HepG2 (cell line): ENCODE data around the gene RBM47. TPM values are rescaled to one million over a fixed set of nuclear protein-coding genes. Genes with fewer than 3 reads are reported as not detected.
A peak's percentile ranks its signal among the peaks of the same experiment; 100 is the strongest.

Experiments used
- DMAP1 ChIP-seq: IDR thresholded peaks from 2 replicates; pipeline ENCODE4 v1.6.1; 2016
- FIP1L1 ChIP-seq: fragments of 200-400 bp; formaldehyde crosslinking; IDR thresholded peaks from 2 replicates; pipeline ENCODE4 v1.6.1; 2018; ENCODE audit warnings: low read depth, mild to moderate bottlenecking, low read length, moderate library complexity, borderline replicate concordance; ENCODE audit not compliant: insufficient read depth
- FOXJ3 ChIP-seq: sonication (generic); formaldehyde crosslinking; IDR thresholded peaks from 2 replicates; pipeline ENCODE4 v1.4.0; 2020; ENCODE audit warnings: missing genetic modification reagents, mild to moderate bottlenecking, borderline replicate concordance
- MATR3 ChIP-seq: sonication (generic); formaldehyde crosslinking; IDR thresholded peaks from 2 replicates; pipeline ENCODE4 v1.4.0; 2020; ENCODE audit warnings: missing genetic modification reagents
- MED8 ChIP-seq: sonication (generic); formaldehyde crosslinking; IDR thresholded peaks from 2 replicates; pipeline ENCODE4 v1.8.1; 2023; ENCODE audit warnings: mild to moderate bottlenecking, missing genetic modification reagents; ENCODE audit not compliant: insufficient replicate concordance
- NFATC3 ChIP-seq: sonication (generic); formaldehyde crosslinking; IDR thresholded peaks from 2 replicates; pipeline ENCODE4 v1.5.1; 2020; ENCODE audit warnings: mild to moderate bottlenecking, missing genetic modification reagents
- SMAD3 ChIP-seq: sonication (generic); formaldehyde crosslinking; IDR thresholded peaks from 2 replicates; pipeline ENCODE4 v1.4.0; 2020; ENCODE audit warnings: missing genetic modification reagents
- SOX13 ChIP-seq, 3 experiments: fragments of 450-650 bp in 1 of 3; sonication (generic) in 1 of 3; formaldehyde crosslinking in 1 of 3; IDR thresholded peaks in 2 of 3; conservative IDR thresholded peaks in 1 of 3; 2 replicates each; pipeline versions ENCODE4 v1.5.0 to v1.6.1; 2016 to 2020; ENCODE audit warnings: antibody characterized with exemption in 1 of 3, mild to moderate bottlenecking in 1 of 3, missing compliant biosample characterization in 1 of 3, missing genetic modification reagents in 1 of 3, moderate library complexity in 1 of 3
- ZNF224 ChIP-seq: sonication (generic); formaldehyde crosslinking; IDR thresholded peaks from 2 replicates; pipeline ENCODE4 v1.5.0; 2020; ENCODE audit warnings: mild to moderate bottlenecking, missing genetic modification reagents
- ZNF441 ChIP-seq: sonication (generic); formaldehyde crosslinking; IDR thresholded peaks from 2 replicates; pipeline ENCODE4 v1.7.0; 2021; ENCODE audit warnings: missing genetic modification reagents, borderline replicate concordance
- ZNF644 ChIP-seq: IDR thresholded peaks from 2 replicates; pipeline ENCODE4 v1.6.1; 2016; ENCODE audit warnings: low read depth
- ZSCAN5A ChIP-seq: sonication (generic); formaldehyde crosslinking; IDR thresholded peaks from 2 replicates; pipeline ENCODE4 v1.8.0; 2022; ENCODE audit warnings: mild to moderate bottlenecking, missing genetic modification reagents, borderline replicate concordance
- polyA plus RNA-seq, 8 experiments: library from polyadenylated mRNA; depleted of rRNA in 3 of 8; stranded (reverse) in 7 of 8; unstranded in 1 of 8; fragments of >200 nt; fragmentation: Illumina TruSeq in 4 of 8; extraction: Trizol in 4 of 8; gene quantifications; 2 replicates each; pipeline versions ENCODE4 v1.2.1 to v1.2.3, GENCODE V29; 2011 to 2016; ENCODE audit warnings: low read depth in 4 of 8, missing spikeins in 1 of 8, mixed read lengths in 1 of 8; ENCODE audit not compliant: insufficient read depth in 1 of 8
- total RNA-seq, 5 experiments: library from RNA; depleted of rRNA; stranded (reverse); fragments of >200 nt; fragmentation: Illumina TruSeq; extraction: Trizol; gene quantifications; 2 replicates each; pipeline ENCODE4 v1.2.3, GENCODE V29; 2016; ENCODE audit warnings: low read depth in 1 of 5
- TF ChIP-seq, protein P1 (sequence below): sonication (generic); formaldehyde crosslinking; IDR thresholded peaks from 2 replicates; pipeline ENCODE4 v1.4.0; 2020; ENCODE audit warnings: low read depth, mild to moderate bottlenecking, missing genetic modification reagents
- TF ChIP-seq, protein P2 (sequence below): sonication (generic); formaldehyde crosslinking; IDR thresholded peaks from 2 replicates; pipeline ENCODE4 v1.4.0; 2020; ENCODE audit warnings: mild to moderate bottlenecking, missing genetic modification reagents

The RBM47 gene
- total and polyA plus RNA-seq, 2 of the 13 experiments (the other 11 are each of a cell fraction or from before 2014, with no cell fraction given) = 1.2 to 2.5 TPM

GRCh38 chr4:40419231-40419912 is 210.3 kb downstream of the RBM47 start (continued):
- TF ChIP-seq, protein P1, sequence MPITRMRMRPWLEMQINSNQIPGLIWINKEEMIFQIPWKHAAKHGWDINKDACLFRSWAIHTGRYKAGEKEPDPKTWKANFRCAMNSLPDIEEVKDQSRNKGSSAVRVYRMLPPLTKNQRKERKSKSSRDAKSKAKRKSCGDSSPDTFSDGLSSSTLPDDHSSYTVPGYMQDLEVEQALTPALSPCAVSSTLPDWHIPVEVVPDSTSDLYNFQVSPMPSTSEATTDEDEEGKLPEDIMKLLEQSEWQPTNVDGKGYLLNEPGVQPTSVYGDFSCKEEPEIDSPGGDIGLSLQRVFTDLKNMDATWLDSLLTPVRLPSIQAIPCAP = no peak
- TF ChIP-seq, protein P2, sequence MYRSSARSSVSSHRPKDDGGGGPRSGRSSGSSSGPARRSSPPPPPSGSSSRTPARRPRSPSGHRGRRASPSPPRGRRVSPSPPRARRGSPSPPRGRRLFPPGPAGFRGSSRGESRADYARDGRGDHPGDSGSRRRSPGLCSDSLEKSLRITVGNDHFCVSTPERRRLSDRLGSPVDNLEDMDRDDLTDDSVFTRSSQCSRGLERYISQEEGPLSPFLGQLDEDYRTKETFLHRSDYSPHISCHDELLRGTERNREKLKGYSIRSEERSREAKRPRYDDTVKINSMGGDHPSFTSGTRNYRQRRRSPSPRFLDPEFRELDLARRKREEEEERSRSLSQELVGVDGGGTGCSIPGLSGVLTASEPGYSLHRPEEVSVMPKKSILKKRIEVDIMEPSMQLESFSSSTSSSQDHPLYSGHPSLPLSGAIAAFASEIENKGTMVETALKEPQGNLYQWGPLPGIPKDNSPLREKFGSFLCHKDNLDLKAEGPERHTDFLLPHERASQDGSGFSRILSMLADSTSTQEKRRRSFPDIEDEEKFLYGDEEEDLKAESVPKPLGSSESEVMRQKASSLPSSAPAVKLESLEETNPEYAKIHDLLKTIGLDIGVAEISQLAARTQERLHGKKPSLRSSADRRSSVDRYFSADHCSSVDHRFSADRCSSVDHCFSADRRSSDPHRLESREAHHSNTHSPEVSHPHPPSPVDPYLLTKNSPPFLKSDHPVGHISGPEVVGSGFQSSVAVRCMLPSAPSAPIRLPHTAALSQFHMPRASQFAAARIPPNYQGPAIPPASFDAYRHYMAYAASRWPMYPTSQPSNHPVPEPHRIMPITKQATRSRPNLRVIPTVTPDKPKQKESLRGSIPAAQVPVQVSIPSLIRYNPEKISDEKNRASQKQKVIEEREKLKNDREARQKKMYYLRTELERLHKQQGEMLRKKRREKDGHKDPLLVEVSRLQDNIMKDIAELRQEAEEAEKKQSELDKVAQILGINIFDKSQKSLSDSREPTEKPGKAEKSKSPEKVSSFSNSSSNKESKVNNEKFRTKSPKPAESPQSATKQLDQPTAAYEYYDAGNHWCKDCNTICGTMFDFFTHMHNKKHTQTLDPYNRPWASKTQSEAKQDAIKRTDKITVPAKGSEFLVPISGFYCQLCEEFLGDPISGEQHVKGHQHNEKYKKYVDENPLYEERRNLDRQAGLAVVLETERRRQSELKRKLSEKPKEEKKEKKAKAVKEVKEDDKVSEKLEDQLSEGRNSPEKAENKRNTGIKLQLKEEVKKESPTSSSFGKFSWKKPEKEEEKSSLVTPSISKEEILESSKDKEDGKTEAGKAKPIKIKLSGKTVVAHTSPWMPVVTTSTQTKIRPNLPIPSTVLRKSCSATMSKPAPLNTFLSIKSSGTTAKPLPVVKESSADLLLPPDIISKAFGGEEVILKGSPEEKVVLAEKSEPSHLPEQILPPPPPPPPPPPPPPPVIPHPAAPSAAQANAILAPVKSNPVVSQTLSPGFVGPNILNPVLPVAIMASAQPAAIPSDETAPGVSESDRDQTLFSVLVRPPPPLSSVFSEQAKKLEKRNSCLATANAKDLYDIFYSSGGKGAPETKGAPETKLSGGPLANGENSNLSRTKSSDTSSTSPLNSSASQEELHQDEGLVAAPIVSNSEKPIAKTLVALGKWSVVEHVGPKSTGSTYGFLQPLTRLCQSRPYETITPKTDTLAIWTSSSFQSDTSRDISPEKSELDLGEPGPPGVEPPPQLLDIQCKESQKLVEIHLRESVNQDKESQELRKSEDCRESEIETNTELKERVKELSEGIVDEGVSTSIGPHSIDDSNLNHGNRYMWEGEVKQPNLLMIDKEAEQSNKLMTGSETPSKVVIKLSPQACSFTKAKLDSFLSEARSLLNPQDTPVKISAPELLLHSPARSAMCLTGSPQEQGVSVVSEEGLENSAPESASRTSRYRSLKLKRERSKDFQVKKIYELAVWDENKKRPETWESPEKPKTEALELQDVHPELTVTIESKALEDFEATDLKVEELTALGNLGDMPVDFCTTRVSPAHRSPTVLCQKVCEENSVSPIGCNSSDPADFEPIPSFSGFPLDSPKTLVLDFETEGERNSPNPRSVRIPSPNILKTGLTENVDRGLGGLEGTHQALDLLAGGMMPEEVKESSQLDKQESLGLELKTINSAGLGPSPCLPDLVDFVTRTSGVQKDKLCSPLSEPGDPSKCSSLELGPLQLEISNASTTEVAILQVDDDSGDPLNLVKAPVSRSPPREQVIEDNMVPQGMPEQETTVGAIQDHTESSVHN = no peak
- no peak for TF ChIP-seq SMAD3 (CRISPR knock-in tag)
- 0 out of 2 replicates have a peak, but pooled peaks have one; percentile 1 for TF ChIP-seq ZSCAN5A (CRISPR knock-in tag)
- TF ChIP-seq ZNF441 (CRISPR knock-in tag) = no peak
- TF ChIP-seq NFATC3 (CRISPR knock-in tag) = no peak
- no peak for TF ChIP-seq DMAP1 (CRISPR knock-in tag)
- no peak for TF ChIP-seq MED8 (CRISPR knock-in tag)
- TF ChIP-seq SOX13 (IDR thresholded peaks at IDR 0.05) = no peak
- TF ChIP-seq SOX13 (CRISPR knock-in tag; conservative IDR thresholded peaks at IDR 0.05 in 1 of 2, IDR thresholded peaks at IDR 0.05 in 1 of 2) = 0 out of 4 replicates have a peak, but pooled peaks of 1 of the 2 experiments have one; percentile 7
- TF ChIP-seq ZNF644 (CRISPR knock-in tag) = 0 out of 2 replicates have a peak, but pooled peaks have one; percentile 9
- TF ChIP-seq ZNF224 (CRISPR knock-in tag) = 0 out of 2 replicates have a peak, but pooled peaks have one; percentile 66
- no peak for TF ChIP-seq FIP1L1
- TF ChIP-seq FOXJ3 (CRISPR knock-in tag) = no peak
- no peak for TF ChIP-seq MATR3
